Left cardiac atrium (tissue), 4 donors: ENCODE data around the gene EIF2D. TPM values are rescaled to one million over a fixed set of nuclear protein-coding genes. Genes with fewer than 3 reads are reported as not detected.

Source experiments
- ATAC-seq, 2 donors: fragments of 200-7000 bp; cut with Tn5 transposase; one replicate each; pipeline ENCODE4 v1.9.1; 2020; ENCODE audit warnings: mild to moderate bottlenecking in 2 of 2, moderate library complexity in 2 of 2
- DNase-seq: peaks from one replicate; pipeline ENCODE4 v3.0.0-alpha.2; 2020
- intact Hi-C, 2 donors: fragments of 100-400 bp; cut with DNase I; formaldehyde crosslinking; loops; one replicate each; pipeline versions ENCODE4 v1.14.1 to v1.15.1; 2022 to 2023
- total RNA-seq, 2 donors: library from RNA; stranded (reverse); fragmentation: NEBNext Ultra II Directional; extraction: Animal tissue kit (Norgen Biotek cat#: 25700); gene quantifications; one replicate each; pipeline ENCODE4 v1.2.1, GENCODE V29; 2021
- donor health status: DM: no; HTN: yes; CAD: no.
- donor health status: DM: no; HTN: yes; CAD: no; lungs with severe emphysema.
- donor health status: DM: yes; HTN: yes; CAD: no.
- donor health status: Dilated cardiomyopathy.

The EIF2D gene
- total RNA-seq, 2 donors from 2014 or later, result 22.9 to 27.8 TPM

DNA sequence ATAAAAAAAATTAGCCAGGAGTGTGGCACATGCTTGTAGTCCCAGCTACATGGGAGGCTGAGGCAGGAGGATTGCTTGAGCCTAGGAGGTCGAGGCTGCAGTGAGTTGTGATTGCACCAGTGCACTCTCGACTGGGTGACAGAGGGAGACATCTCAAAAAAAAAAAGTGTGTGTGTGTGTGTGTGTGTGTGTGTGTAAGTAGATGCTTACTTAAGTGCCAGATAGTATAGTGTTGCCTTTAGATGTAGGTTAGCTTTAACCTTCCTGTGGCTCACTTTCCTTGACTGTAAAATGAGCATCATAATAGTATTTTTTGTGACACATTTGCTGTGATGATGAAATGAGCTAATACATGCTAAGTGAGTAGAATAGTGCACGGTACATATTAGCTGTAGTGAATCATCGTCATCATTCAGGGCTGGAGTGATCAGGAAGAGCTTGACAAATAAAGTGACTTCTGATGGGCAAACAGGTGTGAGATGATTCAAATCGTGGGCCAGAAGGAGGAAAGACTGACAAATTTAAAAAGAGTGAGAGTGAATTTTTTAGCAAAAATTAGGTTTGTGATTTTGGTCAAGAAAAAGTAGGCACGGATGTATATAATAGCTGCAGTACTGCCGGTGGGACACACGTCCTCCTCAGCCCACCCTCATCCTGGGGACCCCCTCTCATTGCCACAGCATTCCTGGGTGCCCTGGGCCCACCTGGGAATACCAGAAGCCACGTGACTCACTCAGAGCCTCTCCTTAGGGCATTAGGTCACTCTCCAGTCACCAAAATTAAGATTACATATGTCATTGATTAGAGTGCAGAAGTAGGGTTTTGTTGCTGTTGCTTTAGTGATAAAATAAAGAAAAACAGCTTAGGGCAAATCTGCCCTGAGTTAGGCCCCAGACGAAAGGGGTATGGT lies 33.9 kb downstream of the EIF2D start:
- no peak for ATAC-seq
- no peak for DNase-seq
- intact Hi-C loops, result no loop called here

GRCh38 chr1:206577626-206578025 lies 34.6 kb downstream of the EIF2D start:
- ATAC-seq (no peak), DNase-seq (no peak)
- intact Hi-C loops, result no loop called here

- intact Hi-C loops, result no loop called here
- no peak for DNase-seq
- ATAC-seq, result peak in 1 of 2 donors; percentile 5
Observed at GRCh38 chr1:206575894-206576737, 36.1 kb downstream of the EIF2D start.

GRCh38 chr1:206575165-206575893 lies 36.9 kb downstream of the EIF2D start:
- intact Hi-C loops, result no loop called here
- ATAC-seq (peak; percentile 73 to 77), DNase-seq (no peak)

DNA sequence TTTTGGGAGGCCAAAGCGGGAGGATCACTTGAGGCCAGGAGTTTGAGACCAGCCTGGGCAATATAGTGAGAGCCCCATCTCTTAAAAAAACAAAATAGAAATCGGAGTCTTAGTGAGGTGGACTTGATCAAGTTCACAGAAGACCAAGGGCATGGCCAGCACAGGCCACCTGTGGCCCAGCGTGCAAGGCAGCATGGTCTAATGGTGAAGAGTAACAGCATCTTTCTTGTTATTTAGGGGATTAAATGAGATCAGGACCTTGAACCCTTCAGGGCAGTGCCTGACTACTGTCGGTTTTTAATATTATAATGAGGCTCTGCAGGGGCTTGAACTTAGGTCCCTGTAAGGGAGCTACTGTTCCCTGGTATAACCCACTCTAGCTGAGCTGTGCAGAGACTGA lies 38.5 kb downstream of the EIF2D start:
- intact Hi-C loops, result no loop called here
- no peak for ATAC-seq
- DNase-seq, result no peak

DNA sequence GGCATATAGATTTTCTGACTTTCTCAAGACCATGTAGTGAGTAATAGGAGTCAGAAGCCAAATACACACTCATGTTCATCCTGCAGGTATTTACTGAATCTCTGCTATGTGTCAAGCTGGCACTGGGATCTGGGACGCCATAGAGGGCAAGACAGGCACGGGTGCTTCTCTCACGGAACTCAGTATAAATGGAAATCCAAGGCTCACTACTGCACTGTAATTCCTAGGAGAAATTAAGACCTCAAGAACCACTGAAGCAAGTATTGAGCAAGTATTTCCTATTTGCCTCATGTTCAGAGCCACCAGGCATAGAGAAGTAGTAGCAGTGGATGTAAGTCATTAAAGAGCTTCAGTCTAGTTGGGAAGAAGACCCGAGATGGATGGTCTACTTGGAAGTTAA lies 38.9 kb downstream of the EIF2D start:
- ATAC-seq, result no peak
- intact Hi-C loops, result no loop called here

DNA sequence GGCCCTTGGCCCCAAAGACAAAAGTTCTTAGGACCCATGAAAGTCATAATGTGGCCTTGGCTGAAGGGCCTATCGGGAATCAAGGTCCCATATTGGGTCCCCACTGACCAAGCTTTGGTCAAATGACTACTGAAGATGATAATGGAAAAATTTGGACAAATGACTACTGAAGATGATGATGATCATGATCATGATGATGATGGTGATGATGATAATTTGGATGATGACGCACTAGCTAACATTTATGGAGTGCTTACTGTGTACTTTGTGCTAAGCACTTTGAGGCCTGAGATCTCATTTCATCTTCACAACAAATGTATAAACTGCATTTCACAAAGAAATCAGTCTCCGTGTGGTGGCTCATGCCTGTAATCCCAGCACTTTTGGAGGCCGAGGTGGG lies 39.4 kb downstream of the EIF2D start:
- intact Hi-C loops, result no loop called here
- no peak for DNase-seq
- no peak for ATAC-seq

More for the DNA sequence above, 38.9 kb downstream of the EIF2D start:
- DNase-seq, result no peak

DNA sequence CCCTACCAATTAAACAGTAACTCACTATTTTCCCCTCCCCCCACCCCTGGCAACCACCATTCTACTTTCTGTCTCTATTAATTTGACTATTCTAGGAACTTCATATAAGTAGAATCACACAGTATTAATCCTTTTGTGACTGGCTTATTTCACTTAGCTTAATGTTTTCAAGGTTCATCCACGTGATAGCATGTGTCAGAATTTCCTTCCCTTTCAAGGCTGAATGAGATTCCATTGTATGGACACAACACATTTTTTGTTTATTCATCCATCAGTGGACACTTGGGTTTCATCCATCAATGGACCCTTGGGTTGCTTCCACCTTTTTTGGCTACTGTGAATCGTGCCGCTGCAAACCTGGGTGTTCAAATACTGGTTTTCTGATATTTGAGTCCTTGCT lies 41.7 kb downstream of the EIF2D start:
- DNase-seq, result no peak
- intact Hi-C loops, result no loop called here
- no peak for ATAC-seq

DNA sequence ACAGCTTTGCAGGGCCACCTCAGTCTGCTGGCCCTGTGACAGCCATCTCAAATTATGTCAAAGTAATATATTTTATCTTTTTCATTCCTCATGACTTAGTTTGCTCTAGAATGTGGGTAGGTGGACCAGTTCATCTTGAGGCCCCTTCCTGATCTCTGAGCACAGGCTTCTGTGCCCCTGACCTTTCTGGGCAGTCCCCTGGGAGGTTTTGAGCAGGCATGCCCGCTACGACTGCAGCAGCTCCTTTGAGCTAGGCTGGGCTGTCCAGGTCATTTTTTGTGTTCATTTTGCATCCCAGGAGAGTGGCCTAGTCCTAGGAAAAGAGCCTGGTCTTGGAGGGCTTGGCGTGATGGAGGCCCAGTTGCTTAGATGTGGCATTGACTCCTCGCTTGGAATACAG lies 42.7 kb downstream of the EIF2D start:
- DNase-seq (no peak), ATAC-seq (no peak)
- intact Hi-C loops, result no loop called here

- intact Hi-C loops, result no loop called here
- ATAC-seq, result no peak
- no peak for DNase-seq
Observed at GRCh38 chr1:206568779-206569352, 43.4 kb downstream of the EIF2D start.

DNA sequence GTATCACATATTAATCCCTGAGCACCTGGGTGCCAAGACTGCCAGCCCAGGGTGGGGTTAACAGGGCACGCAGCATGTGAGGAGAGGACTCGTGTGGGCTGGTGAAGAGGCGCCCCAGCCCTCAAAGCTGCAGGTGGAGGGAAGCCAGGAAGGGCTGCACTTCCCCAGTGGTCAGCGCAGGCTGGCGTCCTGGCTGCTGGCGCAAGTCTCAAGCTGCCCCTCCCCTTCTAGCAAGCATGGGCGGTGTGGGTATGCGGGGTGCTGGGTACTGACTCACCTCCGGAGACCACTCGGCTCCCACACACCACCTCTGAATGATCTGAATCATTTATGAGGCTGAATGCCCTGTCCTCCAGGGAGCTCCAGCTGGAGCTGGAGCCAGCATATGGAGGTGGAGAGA lies 44.0 kb downstream of the EIF2D start:
- no peak for DNase-seq
- intact Hi-C loops, result no loop called here
- peak in 1 of 2 donors; percentile 58 for ATAC-seq

DNA sequence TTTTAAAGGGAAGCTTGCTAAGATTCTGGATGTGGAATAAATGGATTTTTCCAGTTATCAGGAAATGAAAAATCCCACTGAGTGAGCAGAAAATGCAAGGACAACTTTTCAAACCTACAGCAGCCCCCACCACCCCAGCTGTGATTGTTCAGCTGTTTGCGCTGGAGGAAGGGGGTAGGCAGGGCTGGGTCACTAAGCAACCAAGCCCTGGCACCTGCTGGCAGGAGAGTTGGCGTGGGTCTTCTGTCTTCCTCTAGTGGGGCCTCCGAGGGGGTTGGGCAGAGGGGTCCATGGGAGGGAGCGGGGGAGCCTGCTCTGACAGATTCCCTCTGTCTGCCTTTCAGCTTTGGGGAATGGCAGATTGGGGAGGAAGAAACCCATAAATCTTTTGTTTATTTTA lies 45.3 kb downstream of the EIF2D start:
- no peak for DNase-seq
- intact Hi-C loops, result no loop called here
- no peak for ATAC-seq

DNA sequence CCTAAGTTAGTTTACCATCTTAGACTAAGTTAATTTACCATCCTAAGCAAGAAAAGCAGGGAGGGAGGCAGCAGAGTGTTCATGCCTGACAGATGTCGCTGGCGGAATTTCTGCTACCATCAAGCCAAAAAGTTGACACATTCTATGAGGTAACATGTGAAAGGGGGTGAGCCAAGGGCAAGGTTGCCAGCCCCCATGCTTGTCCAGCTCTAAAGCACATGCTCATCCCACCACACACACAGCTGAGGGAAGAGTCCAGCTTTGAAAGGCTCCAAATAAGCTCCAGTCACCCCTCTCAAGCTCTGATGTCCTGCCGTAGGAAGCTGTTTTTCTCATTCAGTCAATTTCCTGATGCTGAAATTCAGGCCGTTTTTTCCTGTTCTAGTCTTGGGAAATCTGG lies 46.3 kb downstream of the EIF2D start:
- intact Hi-C loops, result no loop called here
- ATAC-seq, result peak in 1 of 2 donors; percentile 72

GRCh38 chr1:206563367-206564207 lies 48.7 kb downstream of the EIF2D start:
- DNase-seq, result no peak
- intact Hi-C loops, result no loop called here
- ATAC-seq, result no peak

More for the DNA sequence above, 46.3 kb downstream of the EIF2D start:
- no peak for DNase-seq

DNA sequence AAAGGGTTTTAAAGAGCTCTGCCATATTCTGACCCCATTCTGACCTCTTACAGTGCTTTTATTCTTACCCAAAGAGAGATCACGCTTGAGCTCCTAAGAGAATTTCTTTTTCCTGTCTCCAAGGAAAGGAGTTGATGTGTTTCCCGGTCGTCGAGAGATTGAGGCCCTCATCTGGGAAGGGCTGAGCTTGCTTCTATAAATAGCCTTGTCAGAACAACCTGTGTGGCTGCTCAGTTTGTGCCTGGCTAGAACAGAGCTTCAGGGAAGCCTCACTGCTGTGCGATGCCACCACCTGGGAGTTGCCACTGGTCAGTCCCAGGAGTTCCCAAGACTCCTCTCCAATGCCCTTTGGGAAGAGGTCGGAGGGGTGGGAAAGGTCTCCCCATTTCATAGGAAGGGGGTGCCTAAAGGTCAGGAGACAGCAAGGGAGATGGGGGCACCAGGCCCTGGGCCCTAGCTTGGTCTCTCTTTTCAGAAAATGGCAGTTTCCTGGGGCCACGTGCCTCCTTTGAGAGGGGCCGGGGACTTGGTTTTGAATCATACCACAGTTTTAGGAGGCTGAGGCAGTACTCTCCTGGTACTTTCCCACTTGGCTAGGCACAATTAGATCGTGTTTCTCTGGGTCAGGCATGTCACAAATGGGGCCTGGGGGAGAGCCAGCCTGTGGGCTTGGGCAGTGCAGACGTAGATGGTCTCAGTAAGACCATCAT lies 52.1 kb downstream of the EIF2D start:
- DNase-seq, result peak; percentile 25
- ATAC-seq, result peak; percentile 15 to 19

GRCh38 chr1:206559672-206559995 lies 52.6 kb downstream of the EIF2D start:
- ATAC-seq (no peak), DNase-seq (peak; percentile 26)
- intact Hi-C loops, result no loop called here

More for the DNA sequence above, 52.1 kb downstream of the EIF2D start:
- intact Hi-C loops, result no loop called here

- ATAC-seq (no peak), DNase-seq (peak; percentile 15)
- intact Hi-C loops, result no loop called here
Observed at GRCh38 chr1:206558794-206559671, 53.2 kb downstream of the EIF2D start.
